Ishikawa (cell line): ENCODE measurements around the gene ABL1.

Source experiments
- CEBPB ChIP-seq: IDR thresholded peaks from 2 replicates; pipeline ENCODE4 v1.6.1; 2012
- CREB1 ChIP-seq: IDR thresholded peaks from 2 replicates; pipeline ENCODE4 v1.6.1; 2012; ENCODE audit warnings: low read depth
- EGR1 ChIP-seq: IDR thresholded peaks from 2 replicates; pipeline ENCODE4 v1.6.1; 2012
- EP300 ChIP-seq: IDR thresholded peaks from 2 replicates; pipeline ENCODE4 v1.6.1; 2012; ENCODE audit warnings: borderline replicate concordance
- FOXM1 ChIP-seq: IDR thresholded peaks from 2 replicates; pipeline ENCODE4 v1.6.1; 2012; ENCODE audit warnings: low read depth, borderline replicate concordance
- MAX ChIP-seq: IDR thresholded peaks from 2 replicates; pipeline ENCODE4 v1.6.1; 2012
- NFIC ChIP-seq: IDR thresholded peaks from 2 replicates; pipeline ENCODE4 v1.6.1; 2012
- RAD21 ChIP-seq: IDR thresholded peaks from 2 replicates; pipeline ENCODE4 v1.6.1; 2012; ENCODE audit warnings: low read depth
- TAF1 ChIP-seq: IDR thresholded peaks from 2 replicates; pipeline ENCODE4 v1.6.1; 2012; ENCODE audit warnings: low read depth, mild to moderate bottlenecking
- TCF12 ChIP-seq: IDR thresholded peaks from 2 replicates; pipeline ENCODE4 v1.6.1; 2012; ENCODE audit warnings: low read depth
- TEAD4 ChIP-seq: IDR thresholded peaks from 2 replicates; pipeline ENCODE4 v1.6.1; 2012
- YY1 ChIP-seq: IDR thresholded peaks from 2 replicates; pipeline ENCODE4 v1.6.1; 2012; ENCODE audit warnings: low read depth
- ZBTB7A ChIP-seq: IDR thresholded peaks from 2 replicates; pipeline ENCODE4 v1.6.1; 2012; ENCODE audit warnings: low read depth
- TF ChIP-seq, protein P1 (sequence below): IDR thresholded peaks from 2 replicates; pipeline ENCODE4 v1.6.1; 2012
- TF ChIP-seq, protein P2 (sequence below): IDR thresholded peaks from 2 replicates; pipeline ENCODE4 v1.6.1; 2012; ENCODE audit warnings: low read depth, mild to moderate bottlenecking

ABL1 gene

DNA sequence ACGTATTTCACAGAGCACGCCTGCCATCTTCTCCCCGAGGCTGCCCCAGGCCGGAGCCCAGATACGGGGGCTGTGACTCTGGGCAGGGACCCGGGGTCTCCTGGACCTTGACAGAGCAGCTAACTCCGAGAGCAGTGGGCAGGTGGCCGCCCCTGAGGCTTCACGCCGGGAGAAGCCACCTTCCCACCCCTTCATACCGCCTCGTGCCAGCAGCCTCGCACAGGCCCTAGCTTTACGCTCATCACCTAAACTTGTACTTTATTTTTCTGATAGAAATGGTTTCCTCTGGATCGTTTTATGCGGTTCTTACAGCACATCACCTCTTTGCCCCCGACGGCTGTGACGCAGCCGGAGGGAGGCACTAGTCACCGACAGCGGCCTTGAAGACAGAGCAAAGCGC is 51.9 kb downstream of the ABL1 start:
- TF ChIP-seq EP300 = no peak
- TF ChIP-seq, protein P1, sequence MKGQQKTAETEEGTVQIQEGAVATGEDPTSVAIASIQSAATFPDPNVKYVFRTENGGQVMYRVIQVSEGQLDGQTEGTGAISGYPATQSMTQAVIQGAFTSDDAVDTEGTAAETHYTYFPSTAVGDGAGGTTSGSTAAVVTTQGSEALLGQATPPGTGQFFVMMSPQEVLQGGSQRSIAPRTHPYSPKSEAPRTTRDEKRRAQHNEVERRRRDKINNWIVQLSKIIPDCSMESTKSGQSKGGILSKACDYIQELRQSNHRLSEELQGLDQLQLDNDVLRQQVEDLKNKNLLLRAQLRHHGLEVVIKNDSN = no peak

- TF ChIP-seq EGR1 = no peak
- no peak for TF ChIP-seq ZBTB7A
- no peak for TF ChIP-seq MAX
- no peak for TF ChIP-seq NFIC
- no peak for TF ChIP-seq RAD21
- TF ChIP-seq, protein P1 = no peak
- TF ChIP-seq CEBPB = no peak
- no peak for TF ChIP-seq CREB1
- no peak for TF ChIP-seq TEAD4
- no peak for TF ChIP-seq YY1
- TF ChIP-seq FOXM1 = no peak
- no peak for TF ChIP-seq EP300
- no peak for TF ChIP-seq TAF1
- TF ChIP-seq, protein P2, sequence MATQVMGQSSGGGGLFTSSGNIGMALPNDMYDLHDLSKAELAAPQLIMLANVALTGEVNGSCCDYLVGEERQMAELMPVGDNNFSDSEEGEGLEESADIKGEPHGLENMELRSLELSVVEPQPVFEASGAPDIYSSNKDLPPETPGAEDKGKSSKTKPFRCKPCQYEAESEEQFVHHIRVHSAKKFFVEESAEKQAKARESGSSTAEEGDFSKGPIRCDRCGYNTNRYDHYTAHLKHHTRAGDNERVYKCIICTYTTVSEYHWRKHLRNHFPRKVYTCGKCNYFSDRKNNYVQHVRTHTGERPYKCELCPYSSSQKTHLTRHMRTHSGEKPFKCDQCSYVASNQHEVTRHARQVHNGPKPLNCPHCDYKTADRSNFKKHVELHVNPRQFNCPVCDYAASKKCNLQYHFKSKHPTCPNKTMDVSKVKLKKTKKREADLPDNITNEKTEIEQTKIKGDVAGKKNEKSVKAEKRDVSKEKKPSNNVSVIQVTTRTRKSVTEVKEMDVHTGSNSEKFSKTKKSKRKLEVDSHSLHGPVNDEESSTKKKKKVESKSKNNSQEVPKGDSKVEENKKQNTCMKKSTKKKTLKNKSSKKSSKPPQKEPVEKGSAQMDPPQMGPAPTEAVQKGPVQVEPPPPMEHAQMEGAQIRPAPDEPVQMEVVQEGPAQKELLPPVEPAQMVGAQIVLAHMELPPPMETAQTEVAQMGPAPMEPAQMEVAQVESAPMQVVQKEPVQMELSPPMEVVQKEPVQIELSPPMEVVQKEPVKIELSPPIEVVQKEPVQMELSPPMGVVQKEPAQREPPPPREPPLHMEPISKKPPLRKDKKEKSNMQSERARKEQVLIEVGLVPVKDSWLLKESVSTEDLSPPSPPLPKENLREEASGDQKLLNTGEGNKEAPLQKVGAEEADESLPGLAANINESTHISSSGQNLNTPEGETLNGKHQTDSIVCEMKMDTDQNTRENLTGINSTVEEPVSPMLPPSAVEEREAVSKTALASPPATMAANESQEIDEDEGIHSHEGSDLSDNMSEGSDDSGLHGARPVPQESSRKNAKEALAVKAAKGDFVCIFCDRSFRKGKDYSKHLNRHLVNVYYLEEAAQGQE = no peak
- no peak for TF ChIP-seq TCF12
Observed at GRCh38 chr9:130887494-130888144, 52.6 kb downstream of the ABL1 start.

DNA sequence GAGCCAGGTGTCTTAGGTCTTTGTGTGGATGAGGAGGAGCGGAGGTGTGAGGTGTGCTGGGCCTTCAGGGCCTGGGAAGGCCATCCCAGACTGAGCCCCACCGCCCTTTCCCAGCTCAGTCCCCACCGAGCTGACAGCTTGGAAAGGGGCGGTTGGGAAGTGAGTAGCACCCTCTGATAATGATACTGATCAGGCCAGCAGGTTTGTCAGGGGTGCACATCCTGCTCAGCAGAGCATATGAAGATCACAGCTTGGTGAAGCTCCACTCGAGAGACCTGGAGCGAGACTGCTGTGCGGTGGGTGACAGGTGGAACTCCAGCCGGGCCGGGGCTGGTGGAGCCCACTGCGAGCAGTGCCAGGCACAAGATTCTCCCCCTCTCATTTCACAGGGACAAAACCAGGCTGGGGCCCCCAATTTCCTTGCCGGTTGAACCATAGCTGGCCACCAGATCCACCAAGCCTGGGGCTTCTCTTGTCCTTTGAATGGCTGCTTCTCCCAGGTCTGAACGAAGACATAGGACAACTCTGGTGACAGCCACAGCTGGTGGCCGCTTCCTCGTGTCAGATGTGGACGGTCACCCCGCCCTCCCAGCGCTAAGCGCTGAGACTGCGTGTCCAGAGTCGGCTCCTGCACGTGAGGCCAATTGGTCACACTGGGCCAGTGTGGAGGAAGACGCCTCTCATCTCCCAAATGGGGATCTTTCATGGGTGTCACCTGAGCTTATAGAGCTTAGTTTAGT is 53.3 kb downstream of the ABL1 start:
- no peak for TF ChIP-seq EP300
- TF ChIP-seq EGR1 = no peak
- TF ChIP-seq MAX = no peak
- TF ChIP-seq TAF1 = no peak
- no peak for TF ChIP-seq CEBPB
- no peak for TF ChIP-seq CREB1
- TF ChIP-seq ZBTB7A = no peak
- no peak for TF ChIP-seq TCF12
- TF ChIP-seq, protein P1 = no peak
- no peak for TF ChIP-seq FOXM1
- TF ChIP-seq NFIC = no peak
- TF ChIP-seq RAD21 = no peak
- TF ChIP-seq, protein P2 = no peak
- no peak for TF ChIP-seq YY1

DNA sequence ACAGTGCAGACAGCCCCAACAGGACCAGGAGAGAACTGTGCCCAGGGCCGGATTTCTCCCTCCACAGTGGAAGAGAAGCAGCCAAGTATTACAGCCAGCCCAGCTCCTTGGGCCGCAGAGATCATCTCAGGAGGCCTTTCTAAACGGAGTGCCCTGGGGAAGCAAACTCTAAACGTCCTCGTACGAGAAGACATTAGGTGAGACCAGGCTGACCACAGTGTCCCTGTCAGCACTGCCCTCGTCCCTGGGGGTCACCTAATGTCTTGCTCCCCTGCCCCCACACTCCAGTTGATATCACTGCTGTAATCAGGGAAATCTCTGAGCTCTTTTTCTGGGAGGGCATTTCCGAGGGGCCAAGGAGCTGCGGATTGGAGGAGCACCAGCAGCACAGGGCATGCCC is 55.1 kb downstream of the ABL1 start:
- no peak for TF ChIP-seq TCF12
- TF ChIP-seq EGR1 = no peak
- TF ChIP-seq, protein P1 = no peak
- no peak for TF ChIP-seq CREB1
- TF ChIP-seq TEAD4 = no peak
- TF ChIP-seq EP300 = no peak
- TF ChIP-seq MAX = no peak
- TF ChIP-seq CEBPB = no peak
